ENCODE data around the gene NUP54. TPM values are rescaled to one million over a fixed set of nuclear protein-coding genes. Genes with fewer than 3 reads are reported as not detected.

Gene NUP54
- total RNA-seq, 1 donor from 2014 or later: 38.2 TPM

- no peak for ATAC-seq
- H3K36me3 ChIP-seq: peaks cover 99% of the 10 kb centered on the region
- intact Hi-C loops (cut with DNase I): no loop called here
These were observed 20.5 kb upstream of the NUP54 start for GRCh38 chr4:76168688-76169087.

GRCh38 chr4:76166480-76166879 is 18.3 kb upstream of the NUP54 start:
- Histone ChIP-seq H3K27ac (no peak overlapping the region), H3K9me3 (no peaks in the 10 kb centered on the region), H3K27me3 (no peaks in the 10 kb centered on the region), H3K36me3 (peaks cover 99% of the 10 kb centered on the region), H3K4me1 (no peaks in the 10 kb centered on the region), H3K4me3 (no peak overlapping the region)
- intact Hi-C loops (cut with DNase I): no loop called here
- TF ChIP-seq CTCF (IDR thresholded peaks at IDR 0.05): no peak
- ATAC-seq (no peak), DNase-seq (no peak)

More at GRCh38 chr4:76168688-76169087, 20.5 kb upstream of the NUP54 start:
- Histone ChIP-seq H3K27me3 (no peaks in the 10 kb centered on the region), H3K27ac (no peak overlapping the region), H3K9me3 (no peaks in the 10 kb centered on the region), H3K4me3 (no peak overlapping the region), H3K4me1 (no peaks in the 10 kb centered on the region)
- no peak for DNase-seq
- no peak for TF ChIP-seq CTCF (IDR thresholded peaks at IDR 0.05)

- Histone ChIP-seq H3K27me3 (no peaks in the 10 kb centered on the region), H3K36me3 (peaks cover 68% of the 10 kb centered on the region), H3K4me1 (no peaks in the 10 kb centered on the region), H3K9me3 (no peaks in the 10 kb centered on the region), H3K27ac (no peak overlapping the region), H3K4me3 (no peak overlapping the region)
- ATAC-seq: no peak
- intact Hi-C loops (cut with DNase I): no loop called here
- TF ChIP-seq CTCF (IDR thresholded peaks at IDR 0.05): no peak
- DNase-seq: no peak
These were observed 12.2 kb upstream of the NUP54 start for GRCh38 chr4:76160355-76160754.

- intact Hi-C loops (cut with DNase I): no loop called here
- H3K27ac ChIP-seq: no peak overlapping the region
- DNase-seq (no peak), ATAC-seq (no peak)
- H3K36me3 ChIP-seq: peaks cover 32% of the 10 kb centered on the region
- H3K27me3 ChIP-seq: no peaks in the 10 kb centered on the region
- TF ChIP-seq CTCF (IDR thresholded peaks at IDR 0.05): no peak
- H3K4me3 ChIP-seq: no peak overlapping the region
- H3K9me3 ChIP-seq: no peaks in the 10 kb centered on the region
- no peaks in the 10 kb centered on the region for H3K4me1 ChIP-seq
These were observed 8.4 kb upstream of the NUP54 start for GRCh38 chr4:76156635-76157034.

GRCh38 chr4:76155979-76156378 is 7.8 kb upstream of the NUP54 start:
- TF ChIP-seq CTCF (IDR thresholded peaks at IDR 0.05): no peak
- no peaks in the 10 kb centered on the region for H3K4me1 ChIP-seq
- intact Hi-C loops (cut with DNase I): no loop called here
- H3K4me3 ChIP-seq: no peak overlapping the region
- no peaks in the 10 kb centered on the region for H3K9me3 ChIP-seq
- ATAC-seq: no peak
- DNase-seq: no peak
- no peak overlapping the region for H3K27ac ChIP-seq
- H3K36me3 ChIP-seq: peaks cover 25% of the 10 kb centered on the region
- no peaks in the 10 kb centered on the region for H3K27me3 ChIP-seq

DNA sequence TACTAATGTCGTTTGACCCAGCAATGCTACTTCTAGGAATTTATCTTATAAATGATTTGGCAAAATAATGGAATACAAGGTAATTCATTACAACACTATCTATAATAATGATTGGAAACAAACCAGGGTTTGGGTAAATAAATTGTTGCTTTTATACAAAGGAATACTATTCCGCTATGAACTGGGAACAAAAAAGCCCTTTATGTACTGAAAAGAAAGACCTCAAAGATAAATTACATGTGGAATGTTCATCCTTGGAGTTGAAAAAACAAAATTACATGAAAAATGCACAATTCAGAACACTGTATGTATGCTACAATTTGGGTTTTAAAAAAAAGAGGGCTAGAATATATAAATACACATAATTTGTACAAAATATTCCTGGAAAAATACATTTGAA is 5.2 kb upstream of the NUP54 start:
- Histone ChIP-seq H3K9me3 (no peaks in the 10 kb centered on the region), H3K27ac (no peak overlapping the region), H3K4me3 (no peak overlapping the region), H3K4me1 (peaks cover 6% of the 10 kb centered on the region), H3K36me3 (no peaks in the 10 kb centered on the region), H3K27me3 (no peaks in the 10 kb centered on the region)
- intact Hi-C loops (cut with DNase I): no loop called here
- no peak for TF ChIP-seq CTCF (IDR thresholded peaks at IDR 0.05)
- DNase-seq (no peak), ATAC-seq (no peak)

Data from upper lobe of right lung (tissue), 1 donor.